GM21367 (cell line): ENCODE data around the gene GPR50.

Experiments used
- ATAC-seq: cut with Tn5 transposase; IDR thresholded peaks from one replicate; pipeline ENCODE4 v1.9.1; 2021; ENCODE audit not compliant: unreplicated experiment

GPR50 gene

GRCh38 chrX:151176231-151176750 lies at the start of gene GPR50:
TSS of gene GPR50 (plus strand) at chrX:151176584. CDS start at chrX:151176722, 138 bp downstream.
- ATAC-seq: no peak

- no peak for ATAC-seq
These were observed 43.9 kb upstream of the GPR50 start for GRCh38 chrX:151132531-151132930.

- no peak for ATAC-seq
These were observed 24.6 kb upstream of the GPR50 start for GRCh38 chrX:151151665-151152267.

- ATAC-seq: no peak
These were observed 23.3 kb upstream of the GPR50 start for GRCh38 chrX:151153086-151153485.

- ATAC-seq: no peak
These were observed 22.7 kb upstream of the GPR50 start for GRCh38 chrX:151153667-151154066.

GRCh38 chrX:151155234-151155633 lies 21.1 kb upstream of the GPR50 start:
- no peak for ATAC-seq

- ATAC-seq: no peak
These were observed 14.7 kb upstream of the GPR50 start for GRCh38 chrX:151161690-151162089.

GRCh38 chrX:151167791-151168345 lies 8.5 kb upstream of the GPR50 start:
- no peak for ATAC-seq

- no peak for ATAC-seq
These were observed 6.6 kb upstream of the GPR50 start for GRCh38 chrX:151169783-151170182.

GRCh38 chrX:151174581-151175282 lies 1.7 kb upstream of the GPR50 start:
- no peak for ATAC-seq

GRCh38 chrX:151175283-151176062 lies 911 bp upstream of the GPR50 start:
- ATAC-seq: no peak

- ATAC-seq: no peak
These were observed 1.0 kb downstream of the GPR50 start for GRCh38 chrX:151177141-151178027.

- no peak for ATAC-seq
These were observed 2.4 kb downstream of the GPR50 start for GRCh38 chrX:151178746-151179145.

GRCh38 chrX:151180400-151180799 lies 4.0 kb downstream of the GPR50 start:
- ATAC-seq: no peak

GRCh38 chrX:151181088-151181487 lies 4.7 kb downstream of the GPR50 start:
- ATAC-seq: no peak

- no peak for ATAC-seq
These were observed 6.9 kb downstream of the GPR50 start for GRCh38 chrX:151183233-151183753.

GRCh38 chrX:151183912-151184565 lies 7.7 kb downstream of the GPR50 start:
- no peak for ATAC-seq

GRCh38 chrX:151184705-151185104 lies 8.3 kb downstream of the GPR50 start:
- no peak for ATAC-seq

GRCh38 chrX:151206871-151207270 lies 30.5 kb downstream of the GPR50 start:
- ATAC-seq: no peak

- ATAC-seq: no peak
These were observed 49.5 kb downstream of the GPR50 start for GRCh38 chrX:151225843-151226242.
